ENCODE results near the gene GUCY1A2.

DNA sequence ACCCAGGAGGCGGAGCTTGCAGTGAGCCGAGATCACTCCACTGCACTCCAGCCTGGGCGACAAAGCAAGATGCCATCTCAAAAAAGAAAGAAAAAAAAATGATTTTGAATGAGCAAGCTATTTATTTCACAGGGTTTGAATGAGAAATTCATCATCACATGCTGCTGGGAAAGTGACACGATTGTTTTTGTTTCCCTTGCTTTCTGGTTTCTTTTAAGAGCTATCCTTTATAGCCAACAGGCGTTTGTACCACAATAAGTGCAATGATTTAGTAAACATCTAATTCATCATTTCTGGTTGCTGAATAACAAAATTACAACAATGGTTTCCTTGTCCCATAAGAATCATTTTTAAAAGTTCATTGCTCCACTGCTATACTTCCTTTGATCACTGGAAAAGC is 129.9 kb downstream of the GUCY1A2 start:
- TF ChIP-seq, protein P1, sequence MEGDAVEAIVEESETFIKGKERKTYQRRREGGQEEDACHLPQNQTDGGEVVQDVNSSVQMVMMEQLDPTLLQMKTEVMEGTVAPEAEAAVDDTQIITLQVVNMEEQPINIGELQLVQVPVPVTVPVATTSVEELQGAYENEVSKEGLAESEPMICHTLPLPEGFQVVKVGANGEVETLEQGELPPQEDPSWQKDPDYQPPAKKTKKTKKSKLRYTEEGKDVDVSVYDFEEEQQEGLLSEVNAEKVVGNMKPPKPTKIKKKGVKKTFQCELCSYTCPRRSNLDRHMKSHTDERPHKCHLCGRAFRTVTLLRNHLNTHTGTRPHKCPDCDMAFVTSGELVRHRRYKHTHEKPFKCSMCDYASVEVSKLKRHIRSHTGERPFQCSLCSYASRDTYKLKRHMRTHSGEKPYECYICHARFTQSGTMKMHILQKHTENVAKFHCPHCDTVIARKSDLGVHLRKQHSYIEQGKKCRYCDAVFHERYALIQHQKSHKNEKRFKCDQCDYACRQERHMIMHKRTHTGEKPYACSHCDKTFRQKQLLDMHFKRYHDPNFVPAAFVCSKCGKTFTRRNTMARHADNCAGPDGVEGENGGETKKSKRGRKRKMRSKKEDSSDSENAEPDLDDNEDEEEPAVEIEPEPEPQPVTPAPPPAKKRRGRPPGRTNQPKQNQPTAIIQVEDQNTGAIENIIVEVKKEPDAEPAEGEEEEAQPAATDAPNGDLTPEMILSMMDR (optimal IDR thresholded peaks at IDR 0.05 in 1 of 3, IDR thresholded peaks at IDR 0.05 in 1 of 3, conservative IDR thresholded peaks at IDR 0.05 in 1 of 3; ENCODE audit: extremely low read depth in 1 of 3, insufficient read depth in 2 of 3, low read length in 3 of 3), result no peak
- no peak for TF ChIP-seq EZH2 (IDR thresholded peaks at IDR 0.05; ENCODE audit: low read length)

Data from keratinocyte (primary cell).